CD4-positive, CD25-positive, alpha-beta regulatory T cell (primary cell): ENCODE data around the gene CAMTA2. TPM values are rescaled to one million over a fixed set of nuclear protein-coding genes. Genes with fewer than 3 reads are reported as not detected.

Source experiments
- ATAC-seq, 2 donors: fragments of 150-1000 bp; cut with Tn5 transposase; one replicate each; pipeline ENCODE4 v1.10.0; 2021; ENCODE audit warnings: low read depth in 2 of 2, moderate number of reproducible peaks in 2 of 2, moderate library complexity in 1 of 2
- DNase-seq, 3 donors: peaks; one replicate each; pipeline versions ENCODE4 v3.0.0 to v3.0.0-alpha.2; 2012 to 2022; ENCODE audit warnings: mixed read lengths in 1 of 3
- H3K27ac ChIP-seq: one replicate; pipeline ENCODE4 v1.7.0; 2013; ENCODE audit warnings: mild to moderate bottlenecking, low read length; ENCODE audit not compliant: insufficient read depth, poor library complexity, severe bottlenecking
- H3K27me3 ChIP-seq: one replicate; pipeline ENCODE4 v1.7.0; 2013; ENCODE audit warnings: low read length; ENCODE audit not compliant: control insufficient read depth, insufficient read depth
- H3K36me3 ChIP-seq: one replicate; pipeline ENCODE4 v1.7.0; 2013; ENCODE audit warnings: mild to moderate bottlenecking, low read length, moderate library complexity; ENCODE audit not compliant: control insufficient read depth, insufficient read depth
- H3K4me1 ChIP-seq: 2 replicates; pipeline ENCODE4 v1.7.0; 2013; ENCODE audit warnings: mild to moderate bottlenecking, low read length; ENCODE audit not compliant: insufficient read depth, control insufficient read depth, poor library complexity, severe bottlenecking
- H3K4me3 ChIP-seq: one replicate; pipeline ENCODE4 v1.7.0; 2013; ENCODE audit warnings: low read depth, mild to moderate bottlenecking, low read length, moderate library complexity
- H3K9me3 ChIP-seq, 2 experiments: 1 replicate in 1 of 2; 2 replicates in 1 of 2; pipeline ENCODE4 v1.7.0; 2013; ENCODE audit warnings: low read length in 2 of 2, mild to moderate bottlenecking in 1 of 2, moderate library complexity in 1 of 2; ENCODE audit not compliant: control insufficient read depth in 2 of 2
- H3K27ac Mint-ChIP-seq, 3 donors: one replicate each; pipeline ENCODE4 v1.8.0; 2020 to 2022; ENCODE audit warnings: mild to moderate bottlenecking in 3 of 3, mixed read lengths in 3 of 3, moderate library complexity in 2 of 3
- H3K27me3 Mint-ChIP-seq: one replicate; pipeline ENCODE4 v1.8.0; 2022; ENCODE audit warnings: mild to moderate bottlenecking, mixed read lengths
- H3K36me3 Mint-ChIP-seq: one replicate; pipeline ENCODE4 v1.8.0; 2020; ENCODE audit warnings: mixed read lengths
- H3K4me1 Mint-ChIP-seq, 4 donors: one replicate each; pipeline ENCODE4 v1.8.0; 2020 to 2022; ENCODE audit warnings: mixed read lengths in 4 of 4, mild to moderate bottlenecking in 1 of 4
- H3K4me3 Mint-ChIP-seq, 4 donors: one replicate each; pipeline ENCODE4 v1.8.0; 2020 to 2022; ENCODE audit warnings: mild to moderate bottlenecking in 4 of 4, mixed read lengths in 4 of 4, moderate library complexity in 3 of 4
- H3K9me3 Mint-ChIP-seq, 7 donors: one replicate each; pipeline ENCODE4 v1.8.0; 2020 to 2022; ENCODE audit warnings: mixed read lengths in 7 of 7, mild to moderate bottlenecking in 3 of 7, moderate library complexity in 2 of 7
- polyA plus RNA-seq, 4 donors: library from polyadenylated mRNA; unstranded; fragments of 300-500 nt; fragmentation: Illumina TruSeq; gene quantifications; one replicate each; pipeline ENCODE4 v1.2.3, GENCODE V29; 2021
- total RNA-seq: library from RNA; stranded (reverse); gene quantifications from one replicate; pipeline ENCODE4 v1.2.3, GENCODE V29; 2022

CAMTA2 gene
- total and polyA plus RNA-seq, 5 donors from 2014 or later = 4.7 to 69.8 (median 6.8) TPM

DNA sequence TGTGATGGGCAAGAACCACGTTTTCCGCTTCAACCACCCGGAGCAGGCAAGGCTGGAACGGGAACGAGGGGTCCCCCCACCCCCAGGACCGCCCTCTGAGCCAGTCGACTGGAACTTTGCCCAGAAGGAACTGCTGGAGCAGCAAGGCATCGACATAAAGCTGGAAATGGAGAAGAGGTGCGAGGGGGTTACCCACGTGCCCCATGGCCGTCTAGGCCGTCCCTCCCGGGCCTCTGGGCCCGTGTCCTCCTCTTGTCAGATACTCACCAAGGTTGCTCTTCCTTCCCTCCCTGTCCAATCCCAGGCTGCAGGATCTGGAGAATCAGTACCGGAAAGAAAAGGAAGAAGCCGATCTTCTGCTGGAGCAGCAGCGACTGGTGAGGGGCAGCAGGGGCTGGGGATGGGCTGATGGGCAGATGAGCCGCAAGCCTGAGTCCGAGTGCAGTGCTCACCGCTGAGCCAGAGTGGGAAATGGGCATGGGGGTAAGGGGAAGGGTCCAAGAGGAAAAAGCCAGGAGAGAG is 33.1 kb upstream of the CAMTA2 start:
- H3K27me3 ChIP-seq = no peaks in the 10 kb centered on the region
- H3K4me1 ChIP-seq = no peaks in the 10 kb centered on the region
- peaks cover 25% of the 10 kb centered on the region for H3K36me3 ChIP-seq
- ATAC-seq (no peak), DNase-seq (no peak)
- Mint-ChIP-seq H3K27ac (peak overlapping the region in 1 of 3 donors; percentile 13), H3K4me1 (peaks cover 0 to 10% (median 8%) of the 10 kb centered on the region in 4 donors), H3K36me3 (peaks cover 30% of the 10 kb centered on the region), H3K27me3 (no peaks in the 10 kb centered on the region), H3K4me3 (no peak overlapping the region), H3K9me3 (no peaks in the 10 kb centered on the region)
- no peak overlapping the region for H3K4me3 ChIP-seq
- no peaks in the 10 kb centered on the region for H3K9me3 ChIP-seq
- no peak overlapping the region for H3K27ac ChIP-seq

DNA sequence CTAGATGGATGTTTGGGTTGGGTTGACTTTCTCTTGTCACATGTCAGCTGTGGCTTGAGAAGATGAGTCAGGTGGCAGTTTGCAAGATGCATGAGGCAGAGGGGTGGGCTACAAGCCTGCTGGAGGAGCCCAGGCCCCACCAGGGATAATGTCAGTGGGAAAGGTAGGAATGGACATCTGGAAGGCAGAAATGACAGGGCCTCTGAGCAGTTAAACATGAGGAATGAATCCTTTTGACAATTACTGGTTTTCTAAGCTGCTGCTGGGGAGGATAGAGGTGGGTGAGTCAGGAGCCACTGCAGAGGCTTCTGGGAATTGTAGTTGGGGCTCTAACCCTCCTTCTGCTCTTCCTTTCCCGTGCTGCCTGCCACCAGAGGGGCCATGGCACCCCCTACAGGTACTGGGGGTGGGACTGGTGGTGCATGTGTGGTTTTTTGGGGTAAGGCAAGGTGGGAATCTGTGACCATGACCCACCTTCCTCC is 32.0 kb upstream of the CAMTA2 start:
- H3K27ac Mint-ChIP-seq = peak overlapping the region in 2 of 3 donors; percentile 13 to 91
- no peaks in the 10 kb centered on the region for H3K27me3 ChIP-seq
- H3K9me3 ChIP-seq = no peaks in the 10 kb centered on the region
- peaks cover 0 to 10% (median 7%) of the 10 kb centered on the region in 4 donors for H3K4me1 Mint-ChIP-seq
- H3K4me1 ChIP-seq = no peaks in the 10 kb centered on the region
- peak overlapping the region in 1 of 4 donors; percentile 32 for H3K4me3 Mint-ChIP-seq
- H3K36me3 Mint-ChIP-seq = peaks cover 31% of the 10 kb centered on the region
- H3K27ac ChIP-seq = no peak overlapping the region
- H3K36me3 ChIP-seq = peaks cover 32% of the 10 kb centered on the region
- H3K27me3 Mint-ChIP-seq = no peaks in the 10 kb centered on the region
- DNase-seq (peak in 2 of 3 donors; percentile 34 to 56), ATAC-seq (peak; percentile 87 to 88)
- H3K4me3 ChIP-seq = no peak overlapping the region
- H3K9me3 Mint-ChIP-seq = no peaks in the 10 kb centered on the region

DNA sequence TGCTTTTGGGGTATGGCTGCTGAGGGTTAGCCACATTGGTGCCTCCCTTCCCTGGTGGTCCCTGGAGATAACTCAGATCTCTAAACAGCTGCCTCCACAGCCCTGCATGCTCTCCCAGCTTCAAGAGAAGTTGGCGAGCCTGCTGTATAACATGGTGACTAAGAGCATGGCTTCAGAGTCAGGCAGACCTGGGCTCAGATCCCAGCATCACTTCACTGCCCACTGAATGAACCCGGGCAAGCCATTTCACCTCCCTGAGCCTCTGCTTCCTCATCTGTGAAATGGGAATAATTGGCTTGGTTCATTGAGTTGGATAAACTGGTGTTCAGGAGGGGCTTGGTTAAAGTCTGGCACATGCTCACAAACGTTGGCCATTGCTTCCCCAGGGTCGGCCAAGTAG is 26.9 kb upstream of the CAMTA2 start:
- H3K9me3 ChIP-seq = no peaks in the 10 kb centered on the region
- no peak for ATAC-seq
- Mint-ChIP-seq H3K4me1 (peaks cover 0 to 9% (median 2%) of the 10 kb centered on the region in 4 donors), H3K4me3 (no peak overlapping the region), H3K36me3 (peaks cover 26% of the 10 kb centered on the region), H3K27me3 (no peaks in the 10 kb centered on the region), H3K9me3 (no peaks in the 10 kb centered on the region), H3K27ac (no peak overlapping the region)
- H3K27ac ChIP-seq = no peak overlapping the region
- H3K36me3 ChIP-seq = peaks cover 15% of the 10 kb centered on the region
- DNase-seq = no peak
- no peaks in the 10 kb centered on the region for H3K27me3 ChIP-seq
- no peaks in the 10 kb centered on the region for H3K4me1 ChIP-seq
- H3K4me3 ChIP-seq = no peak overlapping the region

DNA sequence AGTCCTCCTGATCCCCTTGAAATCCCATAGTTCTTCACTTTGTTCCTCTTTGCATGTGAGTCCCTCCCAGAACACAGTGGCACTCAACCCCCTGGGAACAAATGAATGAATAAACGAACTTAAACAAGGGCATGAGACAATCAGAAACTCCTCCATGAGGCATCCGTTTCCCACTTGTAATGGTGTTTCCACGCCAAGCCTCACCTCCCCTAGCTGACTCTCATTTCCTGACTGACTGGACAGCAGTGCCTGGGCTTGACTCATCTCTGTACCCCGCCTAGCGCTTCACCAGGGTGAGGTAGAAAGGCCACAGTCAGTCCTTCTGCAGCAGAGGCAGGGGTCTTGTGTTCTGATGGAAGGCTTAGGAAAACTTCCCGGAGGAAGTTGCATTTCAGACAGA is 24.5 kb upstream of the CAMTA2 start:
- no peaks in the 10 kb centered on the region for H3K4me1 ChIP-seq
- DNase-seq = peak in 1 of 3 donors; percentile 26
- H3K36me3 ChIP-seq = peaks cover 34% of the 10 kb centered on the region
- Mint-ChIP-seq H3K27me3 (no peaks in the 10 kb centered on the region), H3K36me3 (peaks cover 30% of the 10 kb centered on the region), H3K9me3 (no peaks in the 10 kb centered on the region), H3K4me1 (peaks cover 0 to 5% (median under 1%) of the 10 kb centered on the region in 4 donors), H3K4me3 (no peak overlapping the region), H3K27ac (no peak overlapping the region)
- no peak overlapping the region for H3K4me3 ChIP-seq
- no peak for ATAC-seq
- H3K27me3 ChIP-seq = no peaks in the 10 kb centered on the region
- H3K27ac ChIP-seq = no peak overlapping the region
- H3K9me3 ChIP-seq = no peaks in the 10 kb centered on the region

DNA sequence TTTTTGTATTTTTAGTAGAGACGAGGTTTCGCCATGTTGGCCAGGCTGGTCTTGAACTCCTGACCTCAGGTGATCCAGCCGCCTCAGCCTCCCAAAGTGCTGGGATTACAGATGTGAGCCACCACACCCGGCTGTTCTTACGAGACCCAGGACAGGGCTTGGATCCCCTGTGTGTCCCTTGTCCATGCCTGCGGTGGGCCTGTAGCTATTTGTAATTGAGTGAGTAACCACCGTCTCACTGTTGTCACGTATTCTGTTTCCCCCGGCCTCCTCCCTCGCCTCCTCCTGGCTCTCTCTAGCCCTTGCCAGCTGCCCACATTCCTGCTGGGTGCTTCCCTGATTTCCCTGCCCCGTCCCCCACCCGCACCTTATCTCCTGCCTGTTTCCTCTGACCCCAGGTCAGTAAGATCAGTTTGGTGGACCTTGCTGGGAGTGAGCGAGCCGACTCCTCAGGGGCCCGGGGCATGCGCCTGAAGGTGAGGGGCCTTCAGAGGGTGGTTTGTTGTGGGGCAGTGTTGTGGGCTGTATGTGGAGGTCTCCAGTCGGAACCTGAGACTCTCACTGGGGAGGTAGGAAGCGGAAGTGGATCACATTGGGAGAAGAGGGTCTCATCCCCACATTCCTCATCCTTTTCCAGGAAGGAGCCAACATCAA is 15.9 kb upstream of the CAMTA2 start:
- Histone ChIP-seq H3K4me3 (no peak overlapping the region), H3K4me1 (peaks cover 14% of the 10 kb centered on the region), H3K27ac (no peak overlapping the region), H3K9me3 (no peaks in the 10 kb centered on the region), H3K27me3 (no peaks in the 10 kb centered on the region), H3K36me3 (peaks cover 41% of the 10 kb centered on the region)
- Mint-ChIP-seq H3K27me3 (no peaks in the 10 kb centered on the region), H3K4me3 (no peak overlapping the region), H3K9me3 (no peaks in the 10 kb centered on the region), H3K27ac (no peak overlapping the region), H3K4me1 (peaks cover 0 to 25% (median 4%) of the 10 kb centered on the region in 4 donors), H3K36me3 (peaks cover 50% of the 10 kb centered on the region)
- no peak for DNase-seq
- ATAC-seq = no peak

DNA sequence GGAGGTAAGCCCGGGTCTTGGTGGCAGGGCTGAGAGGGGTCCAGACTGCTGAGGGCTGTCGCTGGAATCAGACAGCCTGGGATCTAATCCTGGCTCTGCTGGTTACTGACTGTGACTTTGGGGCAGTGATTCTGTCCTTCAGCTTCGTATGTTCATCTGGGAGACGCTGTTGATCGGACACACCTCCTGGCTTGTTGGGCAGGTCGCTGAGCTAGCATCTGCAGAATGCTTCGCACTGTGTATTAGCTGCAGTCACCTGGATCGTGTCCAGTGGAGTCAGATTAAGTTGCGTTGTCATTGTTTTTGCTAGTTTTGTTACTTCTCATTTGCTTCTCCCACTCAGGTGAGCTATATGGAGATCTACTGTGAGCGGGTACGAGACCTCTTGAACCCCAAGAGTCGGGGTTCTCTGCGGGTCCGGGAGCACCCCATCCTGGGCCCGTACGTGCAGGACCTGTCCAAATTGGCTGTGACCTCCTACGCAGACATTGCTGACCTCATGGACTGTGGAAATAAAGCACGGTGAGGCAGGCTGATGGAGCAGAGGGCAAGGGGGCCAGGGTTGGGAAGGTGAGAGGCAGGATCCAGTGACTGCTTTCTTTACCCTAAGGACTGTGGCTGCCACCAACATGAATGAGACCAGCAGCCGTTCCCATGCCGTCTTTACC is 14.8 kb upstream of the CAMTA2 start:
- DNase-seq (no peak), ATAC-seq (no peak)
- Histone ChIP-seq H3K27ac (no peak overlapping the region), H3K36me3 (peaks cover 30% of the 10 kb centered on the region), H3K27me3 (no peaks in the 10 kb centered on the region), H3K9me3 (no peaks in the 10 kb centered on the region), H3K4me1 (peaks cover 18% of the 10 kb centered on the region), H3K4me3 (no peak overlapping the region)
- Mint-ChIP-seq H3K9me3 (no peaks in the 10 kb centered on the region), H3K4me3 (peak overlapping the region in 1 of 4 donors; percentile 56), H3K27me3 (no peaks in the 10 kb centered on the region), H3K36me3 (peaks cover 41% of the 10 kb centered on the region), H3K27ac (no peak overlapping the region), H3K4me1 (peaks cover 0 to 26% (median 4%) of the 10 kb centered on the region in 4 donors)

DNA sequence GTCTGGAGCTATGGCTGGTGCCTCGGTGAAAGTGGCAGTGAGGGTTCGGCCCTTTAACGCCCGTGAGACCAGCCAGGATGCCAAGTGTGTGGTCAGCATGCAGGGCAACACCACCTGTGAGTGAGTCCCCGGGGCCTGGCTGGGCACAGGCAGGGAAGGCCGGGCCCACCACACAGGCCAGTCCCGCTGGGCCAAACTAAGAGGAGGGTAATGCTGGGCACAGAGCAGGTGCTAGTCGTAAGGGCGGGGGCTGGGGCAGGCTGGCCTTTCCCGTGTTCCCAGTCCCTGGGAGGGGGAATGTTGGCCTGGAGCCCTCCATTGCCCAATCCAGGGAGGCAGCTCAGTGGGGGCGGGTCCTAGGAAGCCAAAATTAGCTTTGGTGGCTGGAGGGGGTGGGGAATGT is 12.8 kb upstream of the CAMTA2 start:
- peaks cover 25% of the 10 kb centered on the region for H3K4me1 ChIP-seq
- H3K36me3 ChIP-seq = peaks cover 23% of the 10 kb centered on the region
- peak overlapping the region in 1 of 3 donors; percentile 48 for H3K27ac Mint-ChIP-seq
- no peaks in the 10 kb centered on the region for H3K9me3 ChIP-seq
- DNase-seq (no peak), ATAC-seq (no peak)
- no peak overlapping the region for H3K27ac ChIP-seq
- no peak overlapping the region for H3K4me3 ChIP-seq
- H3K27me3 ChIP-seq = no peaks in the 10 kb centered on the region
- H3K27me3 Mint-ChIP-seq = peaks cover 3% of the 10 kb centered on the region
- peak overlapping the region in 2 of 4 donors; percentile 74 to 81 for H3K4me3 Mint-ChIP-seq
- H3K36me3 Mint-ChIP-seq = peaks cover 30% of the 10 kb centered on the region
- peaks cover 0 to 32% (median 6%) of the 10 kb centered on the region in 4 donors for H3K4me1 Mint-ChIP-seq
- no peaks in the 10 kb centered on the region for H3K9me3 Mint-ChIP-seq
